Lower lobe of right lung (tissue), 2 donors: ENCODE results near the gene TMEM59L. TPM values are rescaled to one million over a fixed set of nuclear protein-coding genes. Genes with fewer than 3 reads are reported as not detected.

Experiments used
- ATAC-seq, 2 donors: fragments of 200-7000 bp; cut with Tn5 transposase; one replicate each; pipeline ENCODE4 v1.9.1; 2020 to 2022; ENCODE audit warnings: mild to moderate bottlenecking in 2 of 2, moderate library complexity in 2 of 2
- DNase-seq: peaks from one replicate; pipeline ENCODE4 v3.0.0-alpha.2; 2020
- H3K27ac ChIP-seq: fragments of 200-600 bp; one replicate; pipeline ENCODE4 v1.8.0; 2022
- H3K27me3 ChIP-seq: fragments of 200-600 bp; one replicate; pipeline ENCODE4 v1.8.0; 2022; ENCODE audit warnings: low read depth
- H3K36me3 ChIP-seq: fragments of 200-600 bp; one replicate; pipeline ENCODE4 v1.8.0; 2022; ENCODE audit warnings: mild to moderate bottlenecking
- H3K4me1 ChIP-seq: fragments of 200-600 bp; one replicate; pipeline ENCODE4 v1.8.0; 2022
- H3K4me3 ChIP-seq: fragments of 200-600 bp; one replicate; pipeline ENCODE4 v1.8.0; 2022; ENCODE audit warnings: mild to moderate bottlenecking
- H3K9me3 ChIP-seq: fragments of 200-600 bp; one replicate; pipeline ENCODE4 v1.8.0; 2022
- CTCF ChIP-seq: fragments of 200-600 bp; IDR thresholded peaks from one replicate; pipeline ENCODE4 v1.8.0; 2022; ENCODE audit warnings: antibody characterized with exemption, mild to moderate bottlenecking
- intact Hi-C: fragments of 100-400 bp; cut with DNase I; formaldehyde crosslinking; loops from one replicate; pipeline ENCODE4 v1.11.0; 2022
- total RNA-seq: library from RNA; stranded (reverse); fragmentation: NEBNext Ultra II Directional; extraction: Animal tissue kit (Norgen Biotek cat#: 25700); gene quantifications from one replicate; pipeline ENCODE4 v1.2.1, GENCODE V29; 2021
- donor health status: DM: no; HTN: yes; CAD: no; lungs with severe emphysema.

The TMEM59L gene
- total RNA-seq, 1 donor from 2014 or later = 1.1 TPM

- intact Hi-C loops = no loop called here
- no peaks in the 10 kb centered on the region for H3K9me3 ChIP-seq
- H3K36me3 ChIP-seq = no peaks in the 10 kb centered on the region
- no peak for TF ChIP-seq CTCF
- H3K4me1 ChIP-seq = peaks cover 40% of the 10 kb centered on the region
- no peaks in the 10 kb centered on the region for H3K27me3 ChIP-seq
- ATAC-seq (no peak), DNase-seq (no peak)
- H3K4me3 ChIP-seq = no peak overlapping the region
- peak overlapping the region; percentile 80 for H3K27ac ChIP-seq
Observed at GRCh38 chr19:18651300-18651699, 38.6 kb downstream of the TMEM59L start.

GRCh38 chr19:18651733-18652132 lies 39.1 kb downstream of the TMEM59L start:
- H3K27ac ChIP-seq = peak overlapping the region; percentile 80
- H3K4me3 ChIP-seq = no peak overlapping the region
- no peak for TF ChIP-seq CTCF
- peaks cover 40% of the 10 kb centered on the region for H3K4me1 ChIP-seq
- no peaks in the 10 kb centered on the region for H3K27me3 ChIP-seq
- no peak for ATAC-seq
- H3K36me3 ChIP-seq = no peaks in the 10 kb centered on the region
- H3K9me3 ChIP-seq = no peaks in the 10 kb centered on the region
- intact Hi-C loops = no loop called here
- DNase-seq = no peak

DNA sequence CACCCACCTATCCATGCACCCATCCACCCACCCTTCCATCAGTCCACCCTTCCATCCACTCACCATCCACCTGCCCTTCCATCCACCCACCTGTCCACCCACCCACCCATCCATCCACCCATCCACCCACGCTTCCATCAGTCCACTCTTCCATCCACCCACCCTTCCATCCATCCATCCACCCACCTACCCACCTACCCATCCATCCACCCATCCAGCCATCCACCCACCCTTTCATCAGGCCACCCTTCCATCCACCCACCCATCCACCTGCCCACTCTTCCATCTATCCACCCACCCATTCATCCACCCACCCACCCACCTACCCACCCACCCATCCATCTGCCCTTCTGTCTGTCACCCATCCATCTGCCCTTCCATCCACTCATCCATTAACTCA lies 41.2 kb downstream of the TMEM59L start:
- no peaks in the 10 kb centered on the region for H3K27me3 ChIP-seq
- no peak for ATAC-seq
- H3K36me3 ChIP-seq = no peaks in the 10 kb centered on the region
- no peak overlapping the region for H3K27ac ChIP-seq
- H3K4me1 ChIP-seq = peaks cover 32% of the 10 kb centered on the region
- intact Hi-C loops = no loop called here
- no peak for DNase-seq
- H3K4me3 ChIP-seq = no peak overlapping the region
- no peaks in the 10 kb centered on the region for H3K9me3 ChIP-seq
- no peak for TF ChIP-seq CTCF

GRCh38 chr19:18654469-18654868 lies 41.8 kb downstream of the TMEM59L start:
- Histone ChIP-seq H3K4me1 (peaks cover 29% of the 10 kb centered on the region), H3K36me3 (no peaks in the 10 kb centered on the region), H3K27me3 (no peaks in the 10 kb centered on the region), H3K4me3 (no peak overlapping the region), H3K27ac (no peak overlapping the region), H3K9me3 (no peaks in the 10 kb centered on the region)
- no peak for DNase-seq
- no peak for ATAC-seq
- intact Hi-C loops = no loop called here
- no peak for TF ChIP-seq CTCF

GRCh38 chr19:18655173-18655844 lies 42.6 kb downstream of the TMEM59L start:
- Histone ChIP-seq H3K4me1 (peaks cover 29% of the 10 kb centered on the region), H3K27ac (no peak overlapping the region), H3K9me3 (no peaks in the 10 kb centered on the region), H3K36me3 (no peaks in the 10 kb centered on the region), H3K27me3 (no peaks in the 10 kb centered on the region), H3K4me3 (no peak overlapping the region)
- no peak for TF ChIP-seq CTCF
- ATAC-seq (no peak), DNase-seq (no peak)
- intact Hi-C loops = no loop called here
